ENCODE data around the gene FXYD4.
"Not testable (repeated sequence)": the region's sequence is repeated elsewhere in the genome, so short reads cannot be mapped to it uniquely, and the experiment has no call there.

The FXYD4 gene

GRCh38 chr10:43376046-43376635 lies 4.7 kb downstream of the FXYD4 start:
- no peak for DNase-seq (ENCODE audit: low read depth)

DNA sequence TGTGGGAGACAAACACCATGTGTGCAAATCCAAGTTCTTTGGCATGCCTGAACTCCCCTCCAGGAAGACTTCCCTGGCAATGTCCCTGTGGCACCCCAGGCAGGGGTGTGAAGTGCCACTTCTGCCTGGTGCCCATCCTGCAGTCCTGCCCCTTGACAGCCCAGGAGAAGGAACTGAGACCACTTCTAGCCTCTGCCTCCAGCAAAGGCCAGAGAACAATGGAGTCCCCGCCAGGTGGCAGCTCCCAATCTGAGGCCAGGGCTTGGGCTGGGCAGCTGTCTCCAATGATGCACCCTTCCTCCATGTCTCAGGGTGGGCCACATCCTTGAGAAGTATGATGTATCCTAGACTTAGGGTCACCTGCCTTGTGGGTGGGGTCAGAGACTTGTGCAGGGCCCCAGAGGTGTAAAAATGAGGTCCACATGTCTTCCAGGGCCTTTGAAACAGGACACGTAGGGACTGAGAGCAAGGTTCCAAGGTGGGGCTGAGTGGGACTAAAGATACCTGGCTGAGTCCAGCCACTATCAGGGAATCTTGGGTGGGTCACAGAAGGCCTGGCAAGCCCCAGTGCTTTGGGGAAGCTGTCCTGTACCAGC lies 5.5 kb downstream of the FXYD4 start:
- DNase-seq (ENCODE audit: low read depth), result no peak

DNA sequence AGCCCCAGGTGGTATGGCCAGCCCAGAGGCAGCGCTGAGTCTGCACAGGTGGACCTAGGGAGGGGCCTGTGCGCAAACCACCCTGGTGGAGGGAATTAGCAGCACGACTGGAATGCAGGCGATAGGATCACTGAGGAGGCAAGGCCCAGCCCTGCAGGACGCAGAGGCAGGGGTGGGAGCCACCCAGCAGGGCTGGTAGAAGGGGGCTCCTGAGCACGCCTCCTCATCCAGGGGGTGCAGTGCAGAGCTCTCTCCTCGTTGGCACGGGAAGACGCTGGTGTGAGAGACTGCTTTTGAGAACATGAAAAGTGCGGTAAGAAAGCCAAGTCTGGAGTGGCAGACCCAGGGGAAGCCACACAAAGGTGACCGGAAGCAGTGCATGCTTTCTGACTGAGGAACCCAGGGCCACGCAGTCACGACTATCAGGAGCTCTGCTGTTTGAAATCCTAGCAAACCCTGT lies 6.0 kb downstream of the FXYD4 start:
- no peak for DNase-seq (ENCODE audit: low read depth)

GRCh38 chr10:43380610-43381222 lies 9.3 kb downstream of the FXYD4 start:
- DNase-seq (ENCODE audit: low read depth), result no peak

DNA sequence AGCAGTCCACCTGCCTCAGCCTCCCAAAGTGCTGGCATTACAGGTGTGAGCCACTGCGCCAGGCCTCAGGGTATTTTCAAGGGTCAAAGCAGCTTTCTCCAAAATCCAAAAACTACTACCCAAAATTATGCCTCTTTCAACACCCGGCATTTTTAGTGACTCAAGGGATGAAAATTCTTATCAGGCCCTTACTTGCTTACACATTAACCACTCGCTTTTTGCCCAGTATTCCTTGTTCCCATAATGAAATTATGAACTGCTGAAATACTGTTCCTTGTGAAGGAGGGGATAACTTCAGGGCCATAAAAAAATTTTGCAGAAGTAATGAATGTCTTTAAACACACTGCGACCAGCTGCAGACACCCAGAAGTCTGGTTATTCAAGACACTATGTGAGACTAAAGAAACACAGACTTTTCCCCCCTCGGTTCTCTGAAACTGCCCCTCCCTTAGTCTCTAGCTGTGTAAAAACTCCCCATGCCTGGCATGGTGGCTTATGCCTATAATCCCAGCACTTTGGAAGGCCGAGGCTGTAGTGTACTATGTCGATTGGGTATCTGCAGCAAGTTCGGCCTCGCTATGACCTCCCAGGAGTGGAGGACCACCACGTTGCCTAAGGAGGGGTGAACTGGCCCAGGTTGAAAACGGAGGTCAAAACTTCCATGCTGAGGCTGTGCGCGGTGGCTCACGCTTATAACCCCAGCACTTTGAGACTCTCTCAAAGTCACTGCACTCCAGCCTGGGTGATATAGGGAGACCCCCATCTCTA lies 12.0 kb downstream of the FXYD4 start:
- no peak for DNase-seq (ENCODE audit: low read depth)

DNA sequence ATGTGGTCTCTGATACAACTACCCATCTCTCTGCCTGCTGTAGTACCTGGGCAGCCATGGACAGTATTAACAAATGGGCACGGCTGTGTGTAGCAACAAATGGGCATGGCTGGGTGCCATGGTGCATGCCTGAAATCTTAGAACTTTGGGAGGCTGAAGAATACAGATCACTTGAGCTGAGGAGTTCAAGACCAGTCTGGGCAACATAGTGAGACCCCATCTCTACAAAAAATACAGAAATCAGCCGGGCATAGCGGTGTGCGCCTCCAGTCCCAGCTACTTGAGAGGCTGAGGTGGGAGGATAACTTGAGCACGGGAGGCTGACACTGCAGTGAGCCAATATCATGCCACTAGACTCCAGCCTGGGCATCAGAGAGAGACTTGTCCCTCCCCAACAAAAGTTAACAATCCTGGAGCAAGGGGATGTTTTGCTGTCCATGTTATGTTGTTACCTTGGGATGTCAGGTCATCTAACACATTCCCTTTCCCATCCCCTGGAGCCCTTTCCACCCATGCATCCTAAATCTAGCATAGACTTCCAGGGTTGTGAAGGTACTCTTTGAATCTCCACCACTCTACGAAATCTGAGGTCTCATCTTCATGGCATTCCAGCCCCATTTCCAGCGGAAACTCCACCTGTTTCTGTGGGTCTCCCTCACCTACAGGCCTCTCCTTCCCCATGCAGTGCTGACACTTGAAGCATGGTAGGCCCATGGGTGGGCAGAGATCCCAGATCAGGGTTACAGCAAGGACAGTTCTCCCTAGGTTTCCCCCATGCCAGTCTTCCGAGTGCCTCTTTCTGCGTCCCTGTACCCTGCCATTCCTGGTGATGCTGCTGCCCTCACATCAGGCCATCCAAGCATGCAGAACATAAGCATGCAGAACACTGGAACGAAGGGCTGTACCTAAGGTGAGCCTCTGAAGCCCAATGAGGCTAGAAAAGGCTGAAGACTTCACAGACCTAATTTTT lies 13.1 kb downstream of the FXYD4 start:
- no peak for DNase-seq (ENCODE audit: low read depth)

GRCh38 chr10:43385412-43386004 lies 14.1 kb downstream of the FXYD4 start:
- no peak for DNase-seq (ENCODE audit: low read depth)

DNA sequence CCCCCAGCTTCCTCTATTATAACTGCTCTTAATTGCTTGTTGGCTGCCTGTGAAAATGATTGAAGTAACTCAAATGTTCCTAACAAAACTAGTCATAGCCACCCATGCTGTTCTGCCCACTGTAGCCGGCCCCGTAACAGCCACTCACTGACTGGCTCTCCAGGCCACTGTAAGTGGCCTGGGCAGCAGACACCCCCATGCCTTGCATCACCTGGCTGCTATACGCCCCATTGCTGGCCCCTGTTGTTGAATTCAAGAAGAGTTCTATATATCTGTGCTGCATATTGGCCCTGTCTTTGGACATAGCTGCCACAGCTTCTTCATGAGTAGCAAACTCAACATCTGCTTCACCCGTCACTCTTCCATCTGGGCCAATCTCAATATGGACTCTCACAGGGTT lies 15.1 kb downstream of the FXYD4 start:
- DNase-seq (ENCODE audit: low read depth), result no peak

DNA sequence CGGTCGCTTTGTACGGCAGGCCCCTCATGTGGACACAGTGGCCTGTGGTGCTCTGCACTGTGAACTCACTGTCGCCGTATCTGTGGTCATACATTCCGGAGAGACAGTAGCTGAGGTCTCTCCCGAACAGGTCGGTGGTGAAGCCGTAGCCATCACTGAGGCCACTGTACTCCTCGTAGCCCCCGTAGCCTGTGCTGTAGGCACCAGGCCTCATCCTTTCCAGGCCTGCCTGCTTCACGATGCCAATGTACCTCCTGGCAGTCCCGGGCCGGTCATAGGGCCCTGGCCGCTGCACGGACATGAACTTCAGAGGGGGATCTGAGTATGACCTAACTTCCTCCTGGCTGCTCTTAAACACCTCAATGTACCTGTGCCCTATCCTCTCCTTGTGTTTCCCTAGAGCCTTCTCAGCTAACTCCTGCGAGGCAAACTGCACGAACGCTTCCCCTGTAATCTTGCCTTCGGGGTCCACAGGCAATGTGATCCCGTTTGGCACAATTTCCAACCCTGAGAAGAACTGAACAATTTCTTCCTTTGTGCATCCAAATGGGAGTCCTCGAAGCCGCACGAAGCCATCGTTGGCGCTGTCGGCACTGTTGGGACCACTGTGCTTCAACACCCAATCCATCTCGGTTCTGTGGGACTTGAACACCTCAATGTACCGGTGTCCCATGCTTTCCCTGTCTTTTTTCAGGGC lies 15.7 kb downstream of the FXYD4 start:
- no peak for DNase-seq (ENCODE audit: low read depth)

DNA sequence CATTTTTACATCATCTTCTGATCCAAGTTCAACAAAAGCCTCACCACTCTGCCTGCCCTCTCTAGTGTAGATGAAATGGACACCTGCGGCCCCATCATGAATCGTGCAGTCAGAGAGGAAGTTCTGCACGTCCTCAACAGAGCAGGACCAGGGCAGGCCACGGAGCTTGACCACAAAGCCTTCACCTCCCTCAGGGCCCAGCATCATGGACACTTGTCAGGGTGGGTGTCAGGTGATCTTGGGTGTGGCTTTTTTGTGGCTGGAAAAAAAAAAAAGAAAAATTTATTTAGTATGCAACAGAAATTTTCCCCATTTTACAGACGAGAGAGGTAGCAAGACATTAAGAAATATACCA lies 16.2 kb downstream of the FXYD4 start:
- DNase-seq (ENCODE audit: low read depth), result no peak

GRCh38 chr10:43389867-43390266 lies 18.4 kb downstream of the FXYD4 start:
- DNase-seq (ENCODE audit: low read depth), result no peak

DNA sequence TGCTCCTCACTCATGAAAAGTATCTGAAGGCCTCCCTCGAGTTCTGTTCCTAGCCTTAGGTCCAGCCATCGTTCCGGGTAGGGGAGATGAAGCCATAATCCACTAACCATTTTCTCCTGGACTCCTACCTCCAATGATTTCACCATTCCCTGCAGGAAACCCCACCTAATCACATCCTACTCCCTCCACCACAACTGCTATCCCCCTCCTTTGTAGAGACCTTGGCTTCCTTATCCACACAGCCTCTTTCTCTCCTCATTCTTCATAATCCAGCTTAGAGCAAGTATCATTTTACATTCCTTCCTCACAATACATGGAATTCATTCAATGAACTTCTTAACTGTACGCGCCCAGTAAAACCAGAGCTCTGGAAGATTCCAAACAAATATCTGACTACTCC lies 18.9 kb downstream of the FXYD4 start:
- no peak for DNase-seq (ENCODE audit: low read depth)

GRCh38 chr10:43390759-43391158 lies 19.3 kb downstream of the FXYD4 start:
- DNase-seq (ENCODE audit: low read depth), result no peak

- no peak for DNase-seq (ENCODE audit: low read depth)
Observed at GRCh38 chr10:43391496-43391895, 20.1 kb downstream of the FXYD4 start.

DNA sequence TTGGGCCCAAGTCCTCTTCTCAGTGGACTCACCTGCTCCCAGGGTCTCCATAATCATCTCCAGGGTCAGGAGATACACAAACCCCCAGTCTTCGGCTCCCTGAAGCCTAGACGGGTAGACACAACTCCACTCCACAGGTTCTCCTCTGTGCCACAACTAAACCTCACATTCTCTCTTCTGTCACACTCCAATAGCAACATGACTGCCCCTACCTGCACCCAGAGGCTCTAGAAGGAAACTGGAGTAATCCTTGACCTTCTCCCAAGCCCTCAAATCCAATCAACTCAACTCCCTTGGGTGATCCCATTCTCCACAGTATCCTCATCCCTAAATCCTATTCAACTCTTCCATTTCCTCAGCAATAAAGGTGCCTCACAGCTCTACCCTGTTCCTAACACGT lies 21.3 kb downstream of the FXYD4 start:
- DNase-seq (ENCODE audit: low read depth), result no peak

GRCh38 chr10:43393186-43393585 lies 21.8 kb downstream of the FXYD4 start:
- not testable (repeated sequence) for DNase-seq (ENCODE audit: low read depth)

- DNase-seq (ENCODE audit: low read depth), result no peak
Observed at GRCh38 chr10:43393606-43394360, 22.3 kb downstream of the FXYD4 start.

DNA sequence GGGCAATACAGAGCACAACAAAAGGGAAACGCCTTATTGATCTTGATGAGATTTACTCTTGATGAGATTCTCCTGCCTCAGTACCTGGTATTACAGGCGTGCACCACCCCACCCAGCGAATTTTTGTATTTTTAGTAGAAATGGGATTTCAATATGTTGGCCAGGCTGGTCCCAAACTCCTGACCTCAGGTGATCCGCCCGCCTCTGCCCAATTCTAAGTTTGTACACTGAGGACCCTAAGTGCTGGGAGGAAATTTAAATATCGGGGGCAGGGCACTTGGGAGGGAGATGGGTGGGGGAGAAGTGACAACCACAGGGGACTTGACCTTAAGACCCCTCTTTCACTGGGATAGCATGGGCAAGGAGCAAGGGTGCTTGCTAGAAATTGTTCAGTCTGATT lies 23.4 kb downstream of the FXYD4 start:
- no peak for DNase-seq (ENCODE audit: low read depth)

- no peak for DNase-seq (ENCODE audit: low read depth)
Observed at GRCh38 chr10:43395571-43396060, 24.2 kb downstream of the FXYD4 start.

All from activated T-cell treated with anti-CD3 and anti-CD28 coated beads for 48 hours (primary cell).